Karpas-422 (cell line): ENCODE results near the gene CNTN2. TPM values are rescaled to one million over a fixed set of nuclear protein-coding genes. Genes with fewer than 3 reads are reported as not detected.
A peak's percentile ranks its signal among the peaks of the same experiment; 100 is the strongest.

Experiments used
- DNase-seq: peaks from one replicate; pipeline ENCODE4 v3.0.0-alpha.2; 2015
- H2AFZ ChIP-seq: fragments of 200-600 bp; sonication (generic); 2 replicates; pipeline ENCODE4 v1.6.1; 2014; ENCODE audit warnings: antibody characterized with exemption, low read length, mixed read lengths
- H3K27ac ChIP-seq: fragments of 200-600 bp; sonication (generic); 2 replicates; pipeline ENCODE4 v1.5.1; 2014; ENCODE audit warnings: mild to moderate bottlenecking, low read length, moderate library complexity
- H3K27me3 ChIP-seq: fragments of 200-600 bp; sonication (generic); 2 replicates; pipeline ENCODE4 v1.6.1; 2014; ENCODE audit warnings: low read length, mixed read lengths
- H3K36me3 ChIP-seq: fragments of 200-600 bp; sonication (generic); 2 replicates; pipeline ENCODE4 v1.6.1; 2014; ENCODE audit warnings: low read length, mixed read lengths; ENCODE audit not compliant: insufficient read depth
- H3K4me1 ChIP-seq: fragments of 200-600 bp; sonication (generic); 2 replicates; pipeline ENCODE4 v1.6.1; 2014; ENCODE audit warnings: mild to moderate bottlenecking, low read length, mixed read lengths
- H3K4me2 ChIP-seq: fragments of 200-600 bp; sonication (generic); 2 replicates; pipeline ENCODE4 v1.6.1; 2014; ENCODE audit warnings: low read length, low read depth, mild to moderate bottlenecking; ENCODE audit not compliant: poor library complexity, severe bottlenecking
- H3K4me3 ChIP-seq: fragments of 200-600 bp; sonication (generic); 2 replicates; pipeline ENCODE4 v1.5.1; 2014; ENCODE audit warnings: mild to moderate bottlenecking, antibody characterized with exemption, low read length, mixed read lengths
- H3K79me2 ChIP-seq: fragments of 200-600 bp; sonication (generic); 2 replicates; pipeline ENCODE4 v1.6.1; 2014; ENCODE audit warnings: mild to moderate bottlenecking, low read length, mixed read lengths
- H3K9ac ChIP-seq: fragments of 200-600 bp; sonication (generic); 2 replicates; pipeline ENCODE4 v1.6.0; 2014; ENCODE audit warnings: low read length
- H3K9me2 ChIP-seq: fragments of 200-600 bp; sonication (generic), shearing (Covaris generic); replicated peaks from 2 replicates; pipeline ENCODE4 v1.6.0; 2014; ENCODE audit warnings: mild to moderate bottlenecking, low read length, moderate library complexity; ENCODE audit not compliant: insufficient read depth
- H3K9me3 ChIP-seq: fragments of 300-700, 200-600 bp; sonication (generic); 2 replicates; pipeline ENCODE4 v1.6.1; 2014; ENCODE audit warnings: low read length, mixed read lengths
- H4K20me1 ChIP-seq: fragments of 200-600 bp; sonication (generic); 2 replicates; pipeline ENCODE4 v1.6.1; 2014; ENCODE audit warnings: mild to moderate bottlenecking, antibody characterized with exemption, low read length, low read depth; ENCODE audit not compliant: insufficient read depth
- total RNA-seq: library from RNA; depleted of rRNA; stranded (reverse); fragments of >200 nt; shearing (Covaris generic); gene quantifications from 2 replicates; pipeline ENCODE4 v1.2.3, GENCODE V29; 2014; ENCODE audit warnings: low replicate concordance

CNTN2 gene
- total RNA-seq, 1 experiment from 2014 or later, result not detected

DNA sequence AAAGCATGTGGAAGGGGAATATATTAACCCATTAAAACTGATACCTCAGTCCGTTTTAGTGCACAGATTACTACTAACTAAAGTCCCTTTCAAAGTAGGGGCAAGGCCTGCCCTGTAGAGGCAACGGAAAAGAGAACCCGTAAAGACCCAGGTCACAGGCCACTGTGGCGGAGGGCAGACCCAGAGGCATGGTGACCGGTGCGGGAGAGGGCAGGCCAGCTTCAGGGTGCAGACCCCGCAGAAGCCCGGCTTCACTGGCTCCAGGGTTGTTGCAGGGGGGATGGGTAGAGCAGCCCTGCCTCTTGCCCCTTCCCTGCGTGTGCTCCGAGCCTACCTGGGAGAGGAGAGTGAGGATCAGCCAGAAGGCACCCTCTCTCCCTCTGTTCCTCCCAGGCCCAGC is 17.7 kb downstream of the CNTN2 start:
- Histone ChIP-seq H4K20me1 (no peaks in the 10 kb centered on the region; the same call in 1 of the 2 replicates), H3K9me2 (no peaks in the 10 kb centered on the region), H3K4me1 (no peaks in the 10 kb centered on the region), H2AFZ (no peak overlapping the region), H3K9me3 (no peaks in the 10 kb centered on the region), H3K36me3 (no peaks in the 10 kb centered on the region), H3K27me3 (no peaks in the 10 kb centered on the region), H3K4me2 (no peak overlapping the region), H3K9ac (no peak overlapping the region), H3K4me3 (no peak overlapping the region), H3K27ac (no peak overlapping the region), H3K79me2 (no peaks in the 10 kb centered on the region)
- DNase-seq, result no peak

DNA sequence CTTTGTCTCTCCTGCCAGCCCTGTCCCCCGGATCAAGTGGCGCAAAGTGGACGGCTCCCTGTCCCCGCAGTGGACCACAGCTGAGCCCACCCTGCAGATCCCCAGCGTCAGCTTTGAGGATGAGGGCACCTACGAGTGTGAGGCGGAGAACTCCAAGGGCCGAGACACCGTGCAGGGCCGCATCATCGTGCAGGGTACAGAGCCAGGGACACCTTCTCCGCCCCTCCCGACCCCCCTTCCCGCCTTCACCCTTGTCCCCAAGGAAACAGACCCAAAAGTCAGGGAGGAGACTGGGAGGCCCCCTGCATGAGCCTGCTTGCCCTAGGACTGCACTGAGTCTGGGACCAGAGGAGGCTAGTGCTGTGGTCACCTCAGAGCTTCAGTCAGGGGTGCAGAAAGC is 18.2 kb downstream of the CNTN2 start:
- H3K4me2 ChIP-seq, result no peak overlapping the region
- DNase-seq, result no peak
- H3K79me2 ChIP-seq, result no peaks in the 10 kb centered on the region
- H3K27ac ChIP-seq, result no peak overlapping the region
- H4K20me1 ChIP-seq, result no peaks in the 10 kb centered on the region; the same call in 1 of the 2 replicates
- no peaks in the 10 kb centered on the region for H3K27me3 ChIP-seq
- no peaks in the 10 kb centered on the region for H3K9me3 ChIP-seq
- no peaks in the 10 kb centered on the region for H3K4me1 ChIP-seq
- no peaks in the 10 kb centered on the region for H3K9me2 ChIP-seq
- no peak overlapping the region for H3K9ac ChIP-seq
- no peak overlapping the region for H2AFZ ChIP-seq
- H3K36me3 ChIP-seq, result no peaks in the 10 kb centered on the region
- no peak overlapping the region for H3K4me3 ChIP-seq

- Histone ChIP-seq H3K27me3 (no peaks in the 10 kb centered on the region), H3K36me3 (no peaks in the 10 kb centered on the region), H2AFZ (no peak overlapping the region), H3K4me3 (no peak overlapping the region), H3K27ac (no peak overlapping the region), H3K4me2 (no peak overlapping the region), H4K20me1 (no peaks in the 10 kb centered on the region; the same call in 1 of the 2 replicates), H3K9me2 (no peaks in the 10 kb centered on the region), H3K9ac (no peak overlapping the region), H3K4me1 (no peaks in the 10 kb centered on the region), H3K79me2 (no peaks in the 10 kb centered on the region), H3K9me3 (no peaks in the 10 kb centered on the region)
- peak; percentile 93 for DNase-seq
Observed at GRCh38 chr1:205061665-205062069, 18.7 kb downstream of the CNTN2 start.

DNA sequence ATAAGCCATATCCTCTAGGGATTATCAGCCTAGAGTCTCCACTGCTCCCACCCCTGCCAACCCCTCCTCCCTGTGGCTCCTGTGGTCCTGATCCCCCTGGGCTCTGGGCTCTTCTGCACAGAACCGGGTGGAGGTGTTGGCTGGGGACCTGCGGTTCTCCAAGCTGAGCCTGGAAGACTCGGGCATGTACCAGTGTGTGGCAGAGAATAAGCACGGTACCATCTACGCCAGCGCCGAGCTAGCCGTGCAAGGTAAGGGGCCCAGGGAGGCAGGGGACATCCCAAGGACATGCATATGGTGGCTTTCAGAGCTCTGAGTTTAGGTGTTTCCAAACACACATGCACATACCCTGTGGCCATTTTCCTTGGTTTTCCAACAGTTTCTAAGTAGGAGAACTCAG is 19.3 kb downstream of the CNTN2 start:
- Histone ChIP-seq H2AFZ (no peak overlapping the region), H3K4me1 (no peaks in the 10 kb centered on the region), H3K4me3 (no peak overlapping the region), H3K9me2 (no peaks in the 10 kb centered on the region), H3K79me2 (no peaks in the 10 kb centered on the region), H3K9me3 (no peaks in the 10 kb centered on the region), H3K27ac (no peak overlapping the region), H3K36me3 (no peaks in the 10 kb centered on the region), H4K20me1 (no peaks in the 10 kb centered on the region; the same call in 1 of the 2 replicates), H3K4me2 (no peak overlapping the region), H3K9ac (no peak overlapping the region), H3K27me3 (no peaks in the 10 kb centered on the region)
- no peak for DNase-seq

DNA sequence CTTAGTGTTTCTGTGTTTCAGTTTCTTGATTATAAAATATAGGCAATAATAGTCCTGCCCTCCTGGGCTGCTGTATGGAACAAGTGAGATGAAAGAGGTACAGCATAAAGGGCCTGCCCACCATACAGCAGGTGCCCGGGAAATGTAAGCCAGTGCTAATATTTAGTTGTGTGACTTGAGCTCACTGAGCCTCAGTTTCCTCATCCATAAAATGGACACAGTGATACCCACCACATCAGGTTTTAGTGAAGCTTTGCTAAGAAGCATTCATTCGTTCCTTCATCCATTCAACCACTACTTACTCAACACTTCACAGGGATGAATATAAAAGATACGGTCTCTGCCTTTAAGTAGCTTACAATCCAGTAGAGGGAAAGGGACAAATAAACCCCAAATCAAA is 19.9 kb downstream of the CNTN2 start:
- Histone ChIP-seq H3K27ac (no peak overlapping the region), H3K9ac (no peak overlapping the region), H3K36me3 (no peaks in the 10 kb centered on the region), H4K20me1 (no peaks in the 10 kb centered on the region; the same call in 1 of the 2 replicates), H3K27me3 (no peaks in the 10 kb centered on the region), H3K9me2 (no peaks in the 10 kb centered on the region), H2AFZ (no peak overlapping the region), H3K4me1 (no peaks in the 10 kb centered on the region), H3K9me3 (no peaks in the 10 kb centered on the region), H3K4me3 (no peak overlapping the region), H3K79me2 (no peaks in the 10 kb centered on the region), H3K4me2 (no peak overlapping the region)
- DNase-seq, result no peak

- Histone ChIP-seq H3K9me2 (no peaks in the 10 kb centered on the region), H4K20me1 (no peaks in the 10 kb centered on the region; the same call in 1 of the 2 replicates), H3K79me2 (no peaks in the 10 kb centered on the region), H2AFZ (no peak overlapping the region), H3K27ac (no peak overlapping the region), H3K9ac (no peak overlapping the region), H3K4me1 (no peaks in the 10 kb centered on the region), H3K4me2 (no peak overlapping the region), H3K36me3 (no peaks in the 10 kb centered on the region), H3K4me3 (no peak overlapping the region), H3K9me3 (no peaks in the 10 kb centered on the region), H3K27me3 (no peaks in the 10 kb centered on the region)
- DNase-seq, result no peak
Observed at GRCh38 chr1:205064301-205064700, 21.3 kb downstream of the CNTN2 start.

GRCh38 chr1:205064741-205065316 is 21.8 kb downstream of the CNTN2 start:
- no peaks in the 10 kb centered on the region for H3K4me1 ChIP-seq
- no peak overlapping the region for H3K4me3 ChIP-seq
- H2AFZ ChIP-seq, result no peak overlapping the region
- no peak overlapping the region for H3K27ac ChIP-seq
- no peaks in the 10 kb centered on the region for H3K9me3 ChIP-seq
- no peak overlapping the region for H3K4me2 ChIP-seq
- no peaks in the 10 kb centered on the region for H3K36me3 ChIP-seq
- no peaks in the 10 kb centered on the region; the same call in 1 of the 2 replicates for H4K20me1 ChIP-seq
- no peak overlapping the region for H3K9ac ChIP-seq
- H3K27me3 ChIP-seq, result no peaks in the 10 kb centered on the region
- H3K9me2 ChIP-seq, result no peaks in the 10 kb centered on the region
- DNase-seq, result no peak
- no peaks in the 10 kb centered on the region for H3K79me2 ChIP-seq

DNA sequence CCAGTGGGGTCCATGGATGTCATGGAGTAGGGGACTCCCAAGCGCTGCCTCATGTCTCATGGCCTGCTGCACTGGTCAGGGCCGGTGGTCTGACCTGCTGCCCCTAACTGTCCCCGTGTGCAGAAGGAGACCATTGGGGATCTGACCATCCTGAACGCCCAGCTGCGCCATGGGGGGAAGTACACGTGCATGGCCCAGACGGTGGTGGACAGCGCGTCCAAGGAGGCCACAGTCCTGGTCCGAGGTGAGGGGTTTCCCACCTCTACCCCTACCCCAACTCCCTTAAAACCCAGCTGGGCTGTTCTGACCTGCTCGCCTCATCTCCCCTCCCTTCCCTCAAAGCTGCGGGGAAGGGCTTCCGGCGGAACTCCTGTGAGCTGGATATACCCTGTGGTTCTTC is 22.7 kb downstream of the CNTN2 start:
- H3K27ac ChIP-seq, result no peak overlapping the region
- no peak for DNase-seq
- H3K9me2 ChIP-seq, result no peaks in the 10 kb centered on the region
- no peaks in the 10 kb centered on the region for H3K79me2 ChIP-seq
- no peak overlapping the region for H3K9ac ChIP-seq
- H4K20me1 ChIP-seq, result no peaks in the 10 kb centered on the region; the same call in 1 of the 2 replicates
- H3K27me3 ChIP-seq, result no peaks in the 10 kb centered on the region
- no peaks in the 10 kb centered on the region for H3K36me3 ChIP-seq
- H3K4me1 ChIP-seq, result no peaks in the 10 kb centered on the region
- H3K4me2 ChIP-seq, result no peak overlapping the region
- H2AFZ ChIP-seq, result no peak overlapping the region
- no peaks in the 10 kb centered on the region for H3K9me3 ChIP-seq
- no peak overlapping the region for H3K4me3 ChIP-seq
